Loucy (cell line): ENCODE results near the gene UVRAG.

Experiments
- CTCF ChIP-seq: fragments of 200-600 bp; sonication (generic); conservative IDR thresholded peaks from 2 replicates; pipeline ENCODE4 v1.5.1; 2014; ENCODE audit warnings: mild to moderate bottlenecking, antibody characterized with exemption, low read length
- EZH2phosphoT487 ChIP-seq: fragments of 200-600 bp; IDR thresholded peaks from 2 replicates; pipeline ENCODE4 v1.6.1; 2018; ENCODE audit warnings: antibody characterized with exemption, mild to moderate bottlenecking, moderate library complexity, borderline replicate concordance

GRCh38 chr11:76157891-76158290 is 342.9 kb downstream of the UVRAG start:
- TF ChIP-seq CTCF: no peak
- no peak for TF ChIP-seq EZH2phosphoT487
